Measurements from ENCODE around the gene FOXG1.

DNA sequence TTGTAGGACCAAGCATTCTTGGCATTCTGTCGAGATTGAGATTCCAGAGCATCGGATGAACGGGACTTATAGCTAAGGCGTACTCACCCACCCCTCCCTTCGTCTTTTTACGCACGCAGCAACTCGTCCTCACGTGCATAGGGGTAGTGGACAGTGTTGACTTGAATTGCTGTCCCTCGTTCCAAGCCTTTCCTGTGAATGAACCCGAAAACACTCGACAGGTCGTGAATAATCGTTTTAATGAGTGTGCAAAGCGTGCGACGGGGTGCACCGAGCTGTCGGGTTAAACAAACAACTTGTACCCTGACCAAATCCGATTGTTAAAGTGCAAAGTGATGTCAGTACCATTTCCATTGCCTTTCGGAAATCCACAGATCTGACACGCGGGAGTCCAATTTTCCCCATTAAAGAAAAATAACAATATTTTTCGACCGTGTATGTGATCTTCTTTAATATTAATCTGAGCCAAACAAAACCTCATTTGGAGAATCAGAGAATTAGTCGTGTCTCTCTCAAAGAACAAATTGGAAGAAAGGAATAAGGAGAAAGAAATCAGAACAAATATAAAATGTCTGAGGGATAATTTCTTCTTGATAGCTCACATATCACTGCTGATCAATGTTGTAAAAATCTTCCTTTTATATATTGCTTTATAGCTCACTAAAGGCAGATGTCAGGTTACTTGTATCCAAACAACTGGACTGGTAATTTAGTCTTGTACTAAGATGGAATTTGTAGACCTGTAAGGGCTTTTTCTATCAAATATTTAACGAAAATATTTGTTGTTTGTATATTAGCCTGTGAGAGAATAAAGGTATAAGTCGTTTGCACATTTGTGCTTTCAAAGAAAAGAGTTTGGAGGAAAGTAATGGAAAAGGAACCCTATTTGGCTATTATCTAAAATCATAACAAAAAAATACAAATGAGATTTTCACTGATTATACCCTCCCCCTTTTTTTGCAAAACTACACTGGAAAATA, 11.8 kb downstream of the FOXG1 start:
- TF ChIP-seq MYC (IDR thresholded peaks at IDR 0.05; ENCODE audit: low read depth, low read length): no peak
- TF ChIP-seq, protein P1, sequence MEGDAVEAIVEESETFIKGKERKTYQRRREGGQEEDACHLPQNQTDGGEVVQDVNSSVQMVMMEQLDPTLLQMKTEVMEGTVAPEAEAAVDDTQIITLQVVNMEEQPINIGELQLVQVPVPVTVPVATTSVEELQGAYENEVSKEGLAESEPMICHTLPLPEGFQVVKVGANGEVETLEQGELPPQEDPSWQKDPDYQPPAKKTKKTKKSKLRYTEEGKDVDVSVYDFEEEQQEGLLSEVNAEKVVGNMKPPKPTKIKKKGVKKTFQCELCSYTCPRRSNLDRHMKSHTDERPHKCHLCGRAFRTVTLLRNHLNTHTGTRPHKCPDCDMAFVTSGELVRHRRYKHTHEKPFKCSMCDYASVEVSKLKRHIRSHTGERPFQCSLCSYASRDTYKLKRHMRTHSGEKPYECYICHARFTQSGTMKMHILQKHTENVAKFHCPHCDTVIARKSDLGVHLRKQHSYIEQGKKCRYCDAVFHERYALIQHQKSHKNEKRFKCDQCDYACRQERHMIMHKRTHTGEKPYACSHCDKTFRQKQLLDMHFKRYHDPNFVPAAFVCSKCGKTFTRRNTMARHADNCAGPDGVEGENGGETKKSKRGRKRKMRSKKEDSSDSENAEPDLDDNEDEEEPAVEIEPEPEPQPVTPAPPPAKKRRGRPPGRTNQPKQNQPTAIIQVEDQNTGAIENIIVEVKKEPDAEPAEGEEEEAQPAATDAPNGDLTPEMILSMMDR (IDR thresholded peaks at IDR 0.05; ENCODE audit: extremely low read depth in 1 of 2, insufficient read depth in 1 of 2, low read depth in 1 of 2, low read length in 2 of 2): no peak
- TF ChIP-seq POLR2AphosphoS5 (IDR thresholded peaks at IDR 0.05; ENCODE audit: insufficient read depth, low read depth, low read length): no peak
- no peak for TF ChIP-seq GATA2 (IDR thresholded peaks at IDR 0.05; ENCODE audit: insufficient read depth, insufficient read length, low read depth, low read length)
- TF ChIP-seq POLR2A (IDR thresholded peaks at IDR 0.05; ENCODE audit: low read depth, low read length): no peak

All from endothelial cell of umbilical vein (primary cell).